ENCODE measurements around the gene SEC14L6.

The SEC14L6 gene

GRCh38 chr22:30531651-30532608 lies 14.6 kb downstream of the SEC14L6 start:
- no peak for DNase-seq

- no peak for DNase-seq
These were observed 19.9 kb downstream of the SEC14L6 start for GRCh38 chr22:30526656-30527055.

GRCh38 chr22:30523646-30524489 lies 22.7 kb downstream of the SEC14L6 start:
- DNase-seq: no peak

GRCh38 chr22:30521368-30522156 lies 25.0 kb downstream of the SEC14L6 start:
- DNase-seq: no peak

GRCh38 chr22:30519842-30520425 lies 26.6 kb downstream of the SEC14L6 start:
- DNase-seq: no peak

- DNase-seq: no peak
These were observed 29.8 kb downstream of the SEC14L6 start for GRCh38 chr22:30516731-30517130.

- no peak for DNase-seq
These were observed 30.3 kb downstream of the SEC14L6 start for GRCh38 chr22:30516273-30516672.

GRCh38 chr22:30514252-30514651 lies 32.3 kb downstream of the SEC14L6 start:
- no peak for DNase-seq

GRCh38 chr22:30513462-30513861 lies 33.1 kb downstream of the SEC14L6 start:
- no peak for DNase-seq

- DNase-seq: no peak
These were observed 34.6 kb downstream of the SEC14L6 start for GRCh38 chr22:30511911-30512310.

GRCh38 chr22:30511109-30511508 lies 35.4 kb downstream of the SEC14L6 start:
- DNase-seq: no peak

- DNase-seq: no peak
These were observed 38.3 kb downstream of the SEC14L6 start for GRCh38 chr22:30508216-30508615.

GRCh38 chr22:30507670-30508069 lies 38.9 kb downstream of the SEC14L6 start:
- DNase-seq: no peak

- no peak for DNase-seq
These were observed 40.0 kb downstream of the SEC14L6 start for GRCh38 chr22:30506507-30506968.

- no peak for DNase-seq
These were observed 43.0 kb downstream of the SEC14L6 start for GRCh38 chr22:30503551-30503950.

- DNase-seq: no peak
These were observed 43.6 kb downstream of the SEC14L6 start for GRCh38 chr22:30502911-30503310.

- no peak for DNase-seq
These were observed 44.4 kb downstream of the SEC14L6 start for GRCh38 chr22:30502153-30502552.

GRCh38 chr22:30500628-30501027 lies 45.9 kb downstream of the SEC14L6 start:
- DNase-seq: no peak

GRCh38 chr22:30497466-30498150 lies 48.9 kb downstream of the SEC14L6 start:
- no peak for DNase-seq

- no peak for DNase-seq
These were observed 51.3 kb downstream of the SEC14L6 start for GRCh38 chr22:30495041-30495784.

GRCh38 chr22:30492144-30492543 lies 54.4 kb downstream of the SEC14L6 start:
- no peak for DNase-seq

Data from fibroblast of skin of right biceps (primary cell).